Endothelial cell (in vitro differentiated cells): Measurements from ENCODE around the gene MRPL42. TPM values are rescaled to one million over a fixed set of nuclear protein-coding genes. Genes with fewer than 3 reads are reported as not detected.

Experiments
- DNase-seq: peaks from one replicate; pipeline ENCODE4 v3.0.0; 2021; ENCODE audit warnings: low spot score
- H3K27ac Mint-ChIP-seq: one replicate; pipeline ENCODE4 v1.8.0; 2021; ENCODE audit warnings: mixed read lengths, inconsistent platforms; ENCODE audit not compliant: unreplicated experiment
- H3K27me3 Mint-ChIP-seq: one replicate; pipeline ENCODE4 v1.8.0; 2021; ENCODE audit warnings: mild to moderate bottlenecking, moderate library complexity, mixed read lengths, inconsistent platforms; ENCODE audit not compliant: unreplicated experiment
- H3K36me3 Mint-ChIP-seq: one replicate; pipeline ENCODE4 v1.8.0; 2021; ENCODE audit warnings: mild to moderate bottlenecking, low read depth, mixed read lengths, inconsistent platforms; ENCODE audit not compliant: unreplicated experiment
- H3K4me1 Mint-ChIP-seq: one replicate; pipeline ENCODE4 v1.8.0; 2021; ENCODE audit warnings: mild to moderate bottlenecking, mixed read lengths, inconsistent platforms; ENCODE audit not compliant: unreplicated experiment
- H3K4me3 Mint-ChIP-seq: one replicate; pipeline ENCODE4 v1.8.0; 2021; ENCODE audit warnings: mild to moderate bottlenecking, mixed read lengths, inconsistent platforms; ENCODE audit not compliant: unreplicated experiment
- H3K9me3 Mint-ChIP-seq: one replicate; pipeline ENCODE4 v1.8.0; 2021; ENCODE audit warnings: mixed read lengths, inconsistent platforms; ENCODE audit not compliant: unreplicated experiment
- CTCF ChIP-seq: fragments of 200-600 bp; sonication (generic); IDR thresholded peaks from one replicate; pipeline ENCODE4 v1.5.0; 2021; ENCODE audit warnings: antibody characterized with exemption; ENCODE audit not compliant: unreplicated experiment
- total RNA-seq: library from RNA; stranded (reverse); fragmentation: NEBNext Ultra II Directional; extraction: Animal tissue kit (Norgen Biotek cat#: 25700); gene quantifications from one replicate; pipeline ENCODE4 v1.2.1, GENCODE V29; 2021; ENCODE audit not compliant: unreplicated experiment

The MRPL42 gene
- total RNA-seq, 1 donor from 2014 or later = 34.6 TPM

DNA sequence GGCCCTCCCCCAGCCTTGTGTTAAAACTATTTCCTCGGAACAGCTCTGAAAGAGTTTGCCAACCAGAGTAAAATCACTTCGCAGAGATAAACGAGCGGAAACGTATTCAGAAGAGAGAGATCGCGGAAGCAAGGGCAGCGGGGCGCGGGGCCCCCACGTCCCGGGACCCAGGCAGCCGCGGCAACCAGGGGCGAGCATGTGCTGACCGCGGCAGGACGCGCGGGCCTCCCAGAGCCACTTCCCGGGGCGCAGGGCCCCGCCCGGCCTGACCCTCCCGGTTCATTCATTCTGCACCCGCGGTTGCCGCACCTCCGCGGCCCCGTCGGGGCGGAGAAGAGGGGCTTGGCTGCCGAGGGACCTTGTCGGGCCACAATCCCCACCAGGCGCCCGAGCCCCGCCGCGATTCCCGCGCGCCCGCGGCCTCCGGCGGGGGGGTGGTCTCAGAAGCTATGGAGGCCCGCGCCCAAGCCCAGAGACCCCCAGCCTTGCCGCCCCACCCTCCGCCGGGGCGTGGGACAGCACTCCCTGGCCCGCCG lies 26.2 kb upstream of the MRPL42 start:
- peak; percentile 51 for DNase-seq
- Mint-ChIP-seq H3K4me1 (peaks cover 44% of the 10 kb centered on the region), H3K9me3 (no peaks in the 10 kb centered on the region), H3K27ac (peak overlapping the region; percentile 97), H3K36me3 (peaks cover 10% of the 10 kb centered on the region), H3K4me3 (peak overlapping the region; percentile 98), H3K27me3 (peaks cover 13% of the 10 kb centered on the region)
- TF ChIP-seq CTCF = no peak

DNA sequence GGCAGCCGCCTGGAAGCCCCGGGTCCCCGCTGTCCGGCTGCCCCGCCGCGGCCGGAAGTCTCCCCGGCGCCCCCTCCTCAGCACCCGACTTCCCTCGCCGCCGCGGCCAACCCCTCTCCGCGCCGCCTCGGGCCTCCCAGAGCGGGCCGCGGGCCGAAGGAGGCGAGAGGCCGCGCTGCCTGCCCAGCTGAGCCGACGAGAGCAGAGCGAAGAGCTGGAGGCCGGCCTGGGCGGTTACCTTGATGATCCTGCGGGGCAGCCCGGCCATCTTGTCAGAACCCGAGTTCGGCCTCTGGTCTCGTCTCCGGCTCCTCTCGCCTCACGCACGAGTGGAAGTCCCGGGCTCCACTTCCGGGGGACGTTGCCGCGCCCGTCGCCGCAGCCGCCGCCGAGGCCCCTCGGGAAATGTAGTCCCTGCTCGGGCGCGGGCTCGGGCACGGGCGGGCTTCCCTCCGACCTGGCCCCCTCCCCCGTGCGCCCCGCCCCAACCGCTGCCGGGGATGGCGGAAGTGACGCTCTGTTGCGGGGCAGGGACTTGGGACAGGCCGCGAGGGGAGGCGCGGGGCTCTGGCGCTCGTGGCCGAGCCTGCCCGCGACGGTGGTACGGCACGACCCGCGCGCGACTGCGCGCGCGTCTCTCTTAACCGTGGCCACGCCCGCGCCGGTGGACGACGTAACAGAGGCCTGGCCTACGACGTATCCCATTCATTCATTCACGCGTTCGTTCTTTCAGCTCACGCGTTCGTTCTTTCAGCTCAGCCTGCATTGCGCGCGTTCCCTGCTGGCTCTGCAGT lies 25.5 kb upstream of the MRPL42 start, which contains the start of gene UBE2N:
UBE2N (minus strand) TSS at position 331 of the 794 bp plus-strand sequence; CDS start at position 268, 63 bp downstream.
- peaks cover 42% of the 10 kb centered on the region for H3K4me1 Mint-ChIP-seq
- peaks cover 10% of the 10 kb centered on the region for H3K36me3 Mint-ChIP-seq
- H3K27me3 Mint-ChIP-seq = peaks cover 12% of the 10 kb centered on the region
- no peaks in the 10 kb centered on the region for H3K9me3 Mint-ChIP-seq
- H3K27ac Mint-ChIP-seq = peak within 1 kb of the TSS; percentile 99
- H3K4me3 Mint-ChIP-seq = peak within 1 kb of the TSS; percentile 98
- TF ChIP-seq CTCF = no peak
- DNase-seq = peak; percentile 97

DNA sequence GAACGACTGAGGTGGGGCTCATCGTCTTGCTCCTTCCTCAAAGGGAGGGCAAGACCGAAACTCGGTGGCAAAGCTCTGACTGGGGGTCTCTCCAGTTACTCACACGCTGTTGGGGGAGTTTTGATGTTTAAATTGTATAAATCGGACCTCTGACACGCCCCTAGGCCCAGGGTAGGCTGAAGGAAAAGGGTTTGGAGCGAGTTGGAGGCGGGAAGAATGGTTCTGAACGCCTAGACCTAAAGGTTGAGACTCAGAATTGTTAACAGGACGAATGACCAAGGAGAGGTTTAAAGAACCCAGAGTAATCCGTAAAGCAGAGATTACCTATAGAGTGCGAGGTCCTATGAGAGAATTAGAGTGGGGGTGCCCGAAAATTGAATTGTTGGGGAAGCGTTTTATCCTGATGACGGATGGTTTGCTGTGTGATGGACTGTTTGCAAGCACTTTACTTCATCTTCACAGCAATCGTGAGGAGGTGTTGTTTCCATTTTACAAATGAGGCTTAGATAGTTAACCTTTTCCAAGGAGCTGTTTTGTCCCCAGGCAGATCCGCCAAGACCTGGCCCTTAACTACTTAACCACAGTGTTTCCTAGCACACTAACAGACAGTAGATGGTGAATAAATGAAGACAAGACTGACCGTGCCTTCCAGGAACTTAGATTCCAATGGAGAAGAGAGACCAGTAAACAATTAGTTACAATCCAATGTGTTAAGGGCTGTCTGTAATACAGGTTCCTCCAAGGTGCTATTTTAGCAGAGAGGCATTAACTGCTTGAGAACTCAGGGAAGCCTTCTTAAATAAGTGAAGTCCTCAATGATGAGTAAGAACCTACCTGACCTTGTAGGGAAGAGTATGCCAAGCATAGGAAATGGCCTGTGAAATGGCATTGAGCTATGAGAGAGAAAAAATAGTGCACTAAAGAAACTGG lies 24.6 kb upstream of the MRPL42 start:
- peak overlapping the region; percentile 97 for H3K4me3 Mint-ChIP-seq
- H3K27me3 Mint-ChIP-seq = peaks cover 12% of the 10 kb centered on the region
- H3K36me3 Mint-ChIP-seq = peaks cover 10% of the 10 kb centered on the region
- no peak for DNase-seq
- H3K27ac Mint-ChIP-seq = peak overlapping the region; percentile 99
- peaks cover 37% of the 10 kb centered on the region for H3K4me1 Mint-ChIP-seq
- H3K9me3 Mint-ChIP-seq = no peaks in the 10 kb centered on the region
- no peak for TF ChIP-seq CTCF

DNA sequence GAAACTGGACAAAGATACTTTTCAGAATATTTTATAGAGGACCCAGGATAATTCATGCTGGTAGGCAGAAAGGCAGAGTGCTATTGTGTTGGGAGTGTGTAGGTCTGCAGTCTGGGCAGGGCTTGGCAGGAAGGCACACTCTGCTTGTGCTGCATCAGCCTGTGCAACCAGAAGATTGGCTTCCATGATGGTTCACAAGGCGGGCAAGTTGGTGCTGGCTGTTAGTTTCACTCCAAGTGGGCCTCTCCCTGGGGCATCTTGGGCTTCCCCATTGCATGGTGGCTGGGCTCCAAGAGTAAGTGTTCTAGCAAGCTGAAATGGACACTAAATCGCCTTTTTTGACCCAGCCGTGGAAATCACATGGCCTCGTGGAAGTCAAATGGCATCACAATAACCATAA lies 23.7 kb upstream of the MRPL42 start:
- Mint-ChIP-seq H3K36me3 (peaks cover 10% of the 10 kb centered on the region), H3K4me1 (peaks cover 28% of the 10 kb centered on the region), H3K27ac (no peak overlapping the region), H3K27me3 (peaks cover 12% of the 10 kb centered on the region), H3K4me3 (no peak overlapping the region), H3K9me3 (no peaks in the 10 kb centered on the region)
- DNase-seq = no peak
- no peak for TF ChIP-seq CTCF
